ENCODE measurements around the gene DNAJC10.
"Not testable (repeated sequence)": the region's sequence is repeated elsewhere in the genome, so short reads cannot be mapped to it uniquely, and the experiment has no call there.

The DNAJC10 gene

GRCh38 chr2:182779323-182779722 lies 63.3 kb downstream of the DNAJC10 start:
- H3K27me3 ChIP-seq (ENCODE audit: insufficient read depth, low read length, poor library complexity) = no peaks in the 10 kb centered on the region
- H3K9ac ChIP-seq (ENCODE audit: low read length) = no peak overlapping the region
- no peak overlapping the region for H2BK5ac ChIP-seq (ENCODE audit: low read length)
- no peaks in the 10 kb centered on the region for H3K4me1 ChIP-seq (ENCODE audit: control insufficient read depth, low read depth, low read length)
- H3K27ac ChIP-seq (ENCODE audit: low read depth, low read length) = no peak overlapping the region
- H3K4me3 ChIP-seq (ENCODE audit: low read length) = no peak overlapping the region
- H3K79me1 ChIP-seq (ENCODE audit: low read length) = no peaks in the 10 kb centered on the region
- H2AK5ac ChIP-seq (ENCODE audit: low read length) = no peak overlapping the region
- no peak overlapping the region for H2BK15ac ChIP-seq (replicated peaks; ENCODE audit: low read depth)
- no peak overlapping the region for H3K4ac ChIP-seq (ENCODE audit: low read depth, low read length)
- H4K8ac ChIP-seq (ENCODE audit: low read depth, low read length) = no peak overlapping the region
- WGBS (ENCODE audit: extremely low coverage, insufficient coverage, low lambda C conversion rate) = no CpG with 5 or more reads among the region's 1 CpG
- no peak overlapping the region for H3K18ac ChIP-seq (ENCODE audit: low read length)
- no peak overlapping the region for H3K23ac ChIP-seq (ENCODE audit: low read length)
- H2BK120ac ChIP-seq (ENCODE audit: low read depth, low read length) = no peak overlapping the region
- H3K36me3 ChIP-seq (ENCODE audit: control insufficient read depth, insufficient read depth, low read length) = no peaks in the 10 kb centered on the region
- no peak for DNase-seq
- H4K5ac ChIP-seq (ENCODE audit: low read length) = no peak overlapping the region
- H3K56ac ChIP-seq (ENCODE audit: low read length) = no peak overlapping the region
- no peaks in the 10 kb centered on the region for H3K79me2 ChIP-seq (ENCODE audit: control insufficient read depth, insufficient read depth, low read length)
- H3K4me2 ChIP-seq (ENCODE audit: low read length) = no peak overlapping the region

GRCh38 chr2:182781099-182781498 lies 65.0 kb downstream of the DNAJC10 start:
- H2BK120ac ChIP-seq (ENCODE audit: low read depth, low read length); H3K79me2 ChIP-seq (ENCODE audit: control insufficient read depth, insufficient read depth, low read length); H3K27ac ChIP-seq (ENCODE audit: low read depth, low read length); H4K8ac ChIP-seq (ENCODE audit: low read depth, low read length); H2AK5ac ChIP-seq (ENCODE audit: low read length); H3K23ac ChIP-seq (ENCODE audit: low read length); H3K4me2 ChIP-seq (ENCODE audit: low read length); H3K18ac ChIP-seq (ENCODE audit: low read length); H3K4me1 ChIP-seq (ENCODE audit: control insufficient read depth, low read depth, low read length); H3K9ac ChIP-seq (ENCODE audit: low read length); H4K5ac ChIP-seq (ENCODE audit: low read length); H2BK5ac ChIP-seq (ENCODE audit: low read length); H3K56ac ChIP-seq (ENCODE audit: low read length); H2BK15ac ChIP-seq (replicated peaks; ENCODE audit: low read depth); DNase-seq; H3K4me3 ChIP-seq (ENCODE audit: low read length); H3K79me1 ChIP-seq (ENCODE audit: low read length); H3K4ac ChIP-seq (ENCODE audit: low read depth, low read length); H3K36me3 ChIP-seq (ENCODE audit: control insufficient read depth, insufficient read depth, low read length); H3K27me3 ChIP-seq (ENCODE audit: insufficient read depth, low read length, poor library complexity): not testable (repeated sequence)
- WGBS (ENCODE audit: extremely low coverage, insufficient coverage, low lambda C conversion rate) = no CpG with 5 or more reads among the region's 8 CpGs

- H3K18ac ChIP-seq (ENCODE audit: low read length); H2BK5ac ChIP-seq (ENCODE audit: low read length); H3K36me3 ChIP-seq (ENCODE audit: control insufficient read depth, insufficient read depth, low read length); H2BK15ac ChIP-seq (replicated peaks; ENCODE audit: low read depth); H2AK5ac ChIP-seq (ENCODE audit: low read length); H3K23ac ChIP-seq (ENCODE audit: low read length); H4K5ac ChIP-seq (ENCODE audit: low read length); H3K56ac ChIP-seq (ENCODE audit: low read length); DNase-seq; H3K27ac ChIP-seq (ENCODE audit: low read depth, low read length); H3K79me2 ChIP-seq (ENCODE audit: control insufficient read depth, insufficient read depth, low read length); H3K4ac ChIP-seq (ENCODE audit: low read depth, low read length); H4K8ac ChIP-seq (ENCODE audit: low read depth, low read length); H2BK120ac ChIP-seq (ENCODE audit: low read depth, low read length); H3K9ac ChIP-seq (ENCODE audit: low read length); H3K79me1 ChIP-seq (ENCODE audit: low read length); H3K4me2 ChIP-seq (ENCODE audit: low read length); H3K4me3 ChIP-seq (ENCODE audit: low read length); H3K27me3 ChIP-seq (ENCODE audit: insufficient read depth, low read length, poor library complexity); H3K4me1 ChIP-seq (ENCODE audit: control insufficient read depth, low read depth, low read length): not testable (repeated sequence)
- no CpG with 5 or more reads among the region's 3 CpGs for WGBS (ENCODE audit: extremely low coverage, insufficient coverage, low lambda C conversion rate)
Observed at GRCh38 chr2:182782686-182783085, 66.6 kb downstream of the DNAJC10 start.

GRCh38 chr2:182784058-182784706 lies 68.1 kb downstream of the DNAJC10 start:
- Histone ChIP-seq H3K27ac (ENCODE audit: low read depth, low read length) (no peak overlapping the region), H3K36me3 (ENCODE audit: control insufficient read depth, insufficient read depth, low read length) (no peaks in the 10 kb centered on the region), H3K27me3 (ENCODE audit: insufficient read depth, low read length, poor library complexity) (no peaks in the 10 kb centered on the region), H2AK5ac (ENCODE audit: low read length) (no peak overlapping the region), H2BK15ac (replicated peaks; ENCODE audit: low read depth) (no peak overlapping the region), H3K18ac (ENCODE audit: low read length) (no peak overlapping the region), H3K4ac (ENCODE audit: low read depth, low read length) (no peak overlapping the region), H3K4me1 (ENCODE audit: control insufficient read depth, low read depth, low read length) (no peaks in the 10 kb centered on the region), H3K79me2 (ENCODE audit: control insufficient read depth, insufficient read depth, low read length) (no peaks in the 10 kb centered on the region), H3K4me3 (ENCODE audit: low read length) (no peak overlapping the region), H3K23ac (ENCODE audit: low read length) (no peak overlapping the region), H3K4me2 (ENCODE audit: low read length) (no peak overlapping the region), H3K79me1 (ENCODE audit: low read length) (no peaks in the 10 kb centered on the region), H2BK5ac (ENCODE audit: low read length) (no peak overlapping the region), H3K9ac (ENCODE audit: low read length) (no peak overlapping the region), H3K56ac (ENCODE audit: low read length) (no peak overlapping the region), H2BK120ac (ENCODE audit: low read depth, low read length) (no peak overlapping the region), H4K8ac (ENCODE audit: low read depth, low read length) (no peak overlapping the region), H4K5ac (ENCODE audit: low read length) (no peak overlapping the region)
- no CpG with 5 or more reads among the region's 4 CpGs for WGBS (ENCODE audit: extremely low coverage, insufficient coverage, low lambda C conversion rate)
- DNase-seq = no peak

GRCh38 chr2:182784777-182785176 lies 68.7 kb downstream of the DNAJC10 start:
- WGBS (ENCODE audit: extremely low coverage, insufficient coverage, low lambda C conversion rate) = no CpG with 5 or more reads among the region's 1 CpG
- Histone ChIP-seq H4K5ac (ENCODE audit: low read length) (no peak overlapping the region), H2AK5ac (ENCODE audit: low read length) (no peak overlapping the region), H4K8ac (ENCODE audit: low read depth, low read length) (no peak overlapping the region), H3K4me3 (ENCODE audit: low read length) (no peak overlapping the region), H3K4me1 (ENCODE audit: control insufficient read depth, low read depth, low read length) (no peaks in the 10 kb centered on the region), H3K23ac (ENCODE audit: low read length) (no peak overlapping the region), H2BK120ac (ENCODE audit: low read depth, low read length) (no peak overlapping the region), H3K56ac (ENCODE audit: low read length) (no peak overlapping the region), H3K4me2 (ENCODE audit: low read length) (no peak overlapping the region), H3K36me3 (ENCODE audit: control insufficient read depth, insufficient read depth, low read length) (no peaks in the 10 kb centered on the region), H3K4ac (ENCODE audit: low read depth, low read length) (no peak overlapping the region), H3K18ac (ENCODE audit: low read length) (no peak overlapping the region), H2BK15ac (replicated peaks; ENCODE audit: low read depth) (no peak overlapping the region), H3K27me3 (ENCODE audit: insufficient read depth, low read length, poor library complexity) (no peaks in the 10 kb centered on the region), H3K79me2 (ENCODE audit: control insufficient read depth, insufficient read depth, low read length) (no peaks in the 10 kb centered on the region), H3K27ac (ENCODE audit: low read depth, low read length) (no peak overlapping the region), H3K79me1 (ENCODE audit: low read length) (no peaks in the 10 kb centered on the region), H2BK5ac (ENCODE audit: low read length) (no peak overlapping the region), H3K9ac (ENCODE audit: low read length) (no peak overlapping the region)
- peak; percentile 74 for DNase-seq

GRCh38 chr2:182792441-182792840 lies 76.4 kb downstream of the DNAJC10 start:
- H3K27me3 ChIP-seq (ENCODE audit: insufficient read depth, low read length, poor library complexity) = no peaks in the 10 kb centered on the region
- WGBS (ENCODE audit: extremely low coverage, insufficient coverage, low lambda C conversion rate) = no CpG with 5 or more reads among the region's 2 CpGs
- H2BK15ac ChIP-seq (replicated peaks; ENCODE audit: low read depth) = no peak overlapping the region
- no peak overlapping the region for H3K56ac ChIP-seq (ENCODE audit: low read length)
- no peak overlapping the region for H2BK120ac ChIP-seq (ENCODE audit: low read depth, low read length)
- DNase-seq = no peak
- H4K8ac ChIP-seq (ENCODE audit: low read depth, low read length) = no peak overlapping the region
- H3K79me2 ChIP-seq (ENCODE audit: control insufficient read depth, insufficient read depth, low read length) = no peaks in the 10 kb centered on the region
- no peak overlapping the region for H3K9ac ChIP-seq (ENCODE audit: low read length)
- H3K18ac ChIP-seq (ENCODE audit: low read length) = no peak overlapping the region
- H3K4me2 ChIP-seq (ENCODE audit: low read length) = no peak overlapping the region
- H4K5ac ChIP-seq (ENCODE audit: low read length) = no peak overlapping the region
- no peak overlapping the region for H3K4ac ChIP-seq (ENCODE audit: low read depth, low read length)
- H3K23ac ChIP-seq (ENCODE audit: low read length) = no peak overlapping the region
- H3K36me3 ChIP-seq (ENCODE audit: control insufficient read depth, insufficient read depth, low read length) = no peaks in the 10 kb centered on the region
- H3K27ac ChIP-seq (ENCODE audit: low read depth, low read length) = no peak overlapping the region
- H2AK5ac ChIP-seq (ENCODE audit: low read length) = no peak overlapping the region
- no peaks in the 10 kb centered on the region for H3K4me1 ChIP-seq (ENCODE audit: control insufficient read depth, low read depth, low read length)
- H3K4me3 ChIP-seq (ENCODE audit: low read length) = no peak overlapping the region
- no peak overlapping the region for H2BK5ac ChIP-seq (ENCODE audit: low read length)
- H3K79me1 ChIP-seq (ENCODE audit: low read length) = no peaks in the 10 kb centered on the region
